Adrenal gland (tissue), 5 donors: ENCODE data around the gene ACER2.

Experiments used
- POLR2A ChIP-seq, 2 donors: fragments of 450-650 bp; IDR thresholded peaks; one replicate each; pipeline ENCODE4 v1.6.1; 2017; ENCODE audit warnings: antibody characterized with exemption in 2 of 2, mild to moderate bottlenecking in 2 of 2, moderate library complexity in 1 of 2
- TF ChIP-seq, protein P1 (sequence below), 6 experiments: fragments of 450-650 bp in 4 of 6; fragments of 200-600 bp in 2 of 6; sonication (generic) in 1 of 6; IDR thresholded peaks; 1 replicate in 5 of 6; 2 replicates in 1 of 6; pipeline versions ENCODE4 v1.5.1 to v1.8.0; 2016 to 2021; ENCODE audit warnings: antibody characterized with exemption in 6 of 6, mild to moderate bottlenecking in 2 of 6, moderate library complexity in 1 of 6
- donor health status: DM: no; HTN: no; CAD: no.

DNA sequence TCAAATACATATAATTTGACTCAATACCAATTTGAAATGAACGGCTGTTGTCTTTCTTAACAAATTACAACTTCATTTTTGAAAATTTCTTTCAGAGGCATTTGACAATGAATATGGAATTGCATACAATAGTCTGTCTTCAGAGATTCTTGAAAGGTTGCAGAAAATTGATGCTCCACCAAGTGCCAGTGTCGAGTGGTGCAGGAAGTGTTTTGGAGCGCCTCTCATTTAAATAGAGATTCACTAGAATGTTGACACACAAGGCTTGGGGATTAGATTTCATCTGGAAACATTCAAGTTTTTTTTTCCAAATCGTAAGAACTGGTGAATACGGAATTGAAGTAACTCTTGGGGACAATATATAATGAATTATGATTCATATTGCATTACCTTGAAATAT lies 36.9 kb upstream of the ACER2 start:
- TF ChIP-seq, protein P1, sequence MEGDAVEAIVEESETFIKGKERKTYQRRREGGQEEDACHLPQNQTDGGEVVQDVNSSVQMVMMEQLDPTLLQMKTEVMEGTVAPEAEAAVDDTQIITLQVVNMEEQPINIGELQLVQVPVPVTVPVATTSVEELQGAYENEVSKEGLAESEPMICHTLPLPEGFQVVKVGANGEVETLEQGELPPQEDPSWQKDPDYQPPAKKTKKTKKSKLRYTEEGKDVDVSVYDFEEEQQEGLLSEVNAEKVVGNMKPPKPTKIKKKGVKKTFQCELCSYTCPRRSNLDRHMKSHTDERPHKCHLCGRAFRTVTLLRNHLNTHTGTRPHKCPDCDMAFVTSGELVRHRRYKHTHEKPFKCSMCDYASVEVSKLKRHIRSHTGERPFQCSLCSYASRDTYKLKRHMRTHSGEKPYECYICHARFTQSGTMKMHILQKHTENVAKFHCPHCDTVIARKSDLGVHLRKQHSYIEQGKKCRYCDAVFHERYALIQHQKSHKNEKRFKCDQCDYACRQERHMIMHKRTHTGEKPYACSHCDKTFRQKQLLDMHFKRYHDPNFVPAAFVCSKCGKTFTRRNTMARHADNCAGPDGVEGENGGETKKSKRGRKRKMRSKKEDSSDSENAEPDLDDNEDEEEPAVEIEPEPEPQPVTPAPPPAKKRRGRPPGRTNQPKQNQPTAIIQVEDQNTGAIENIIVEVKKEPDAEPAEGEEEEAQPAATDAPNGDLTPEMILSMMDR (IDR thresholded peaks at IDR 0.05), result no peak
- TF ChIP-seq POLR2A (IDR thresholded peaks at IDR 0.05), result no peak
